Upper lobe of left lung (tissue), 4 donors: Measurements from ENCODE around the gene SLC1A7.

Experiments used
- EP300 ChIP-seq, 4 donors: sonication (generic); formaldehyde crosslinking; IDR thresholded peaks; one replicate each; pipeline ENCODE4 v1.5.1; 2017; ENCODE audit warnings: antibody characterized with exemption in 4 of 4, control low read depth in 2 of 4
- POLR2A ChIP-seq, 4 donors: fragments of 450-650 bp; IDR thresholded peaks; one replicate each; pipeline ENCODE4 v1.5.1; 2016 to 2017; ENCODE audit warnings: antibody characterized with exemption in 4 of 4, mild to moderate bottlenecking in 2 of 4
- TF ChIP-seq, protein P1 (sequence below), 6 experiments: fragments of 450-650 bp in 4 of 6; fragments of 200-600 bp in 2 of 6; sonication (generic) in 2 of 6; IDR thresholded peaks; one replicate each; pipeline ENCODE4 v1.5.1; 2016 to 2019; ENCODE audit warnings: antibody characterized with exemption in 6 of 6

DNA sequence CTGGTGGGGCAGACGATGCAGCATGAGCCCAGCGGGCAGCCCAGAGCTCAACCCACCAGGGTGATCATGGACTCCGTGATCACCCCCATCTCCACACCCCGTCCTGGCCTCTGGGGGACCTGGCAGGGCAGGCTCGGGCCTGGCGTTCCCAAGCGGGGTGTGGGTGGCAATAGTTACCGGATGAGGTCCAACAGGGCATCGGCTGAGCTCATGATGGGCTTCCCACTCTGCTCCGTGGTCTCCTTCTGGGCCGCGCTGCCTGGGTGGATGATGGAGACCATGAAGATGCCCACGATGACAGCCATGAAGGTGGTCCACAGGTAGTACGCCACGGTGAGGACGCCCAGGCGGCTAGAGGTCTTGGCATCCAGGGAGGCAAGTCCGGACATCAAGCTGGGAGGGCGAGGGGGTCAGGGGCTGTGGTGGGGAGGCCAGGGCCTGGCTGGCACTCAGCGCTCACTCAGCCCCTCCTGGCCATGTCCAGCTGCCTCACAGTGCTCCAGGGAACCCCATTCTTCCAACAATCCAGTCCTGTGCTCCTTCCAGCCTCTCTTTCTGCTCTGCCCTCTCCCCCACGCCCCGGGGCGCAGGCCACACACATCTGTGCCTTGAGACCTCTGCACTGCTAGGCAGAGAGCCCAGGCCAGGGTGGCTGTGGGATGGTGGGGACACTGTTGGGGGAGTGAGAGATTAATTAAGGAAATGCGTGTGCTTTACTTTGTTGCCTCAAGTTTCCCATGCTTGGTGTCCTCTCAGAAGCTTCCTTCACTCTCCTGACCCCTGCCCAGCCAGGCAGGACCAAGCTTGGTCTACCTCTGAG lies 27.6 kb downstream of the SLC1A7 start:
- TF ChIP-seq, protein P1, sequence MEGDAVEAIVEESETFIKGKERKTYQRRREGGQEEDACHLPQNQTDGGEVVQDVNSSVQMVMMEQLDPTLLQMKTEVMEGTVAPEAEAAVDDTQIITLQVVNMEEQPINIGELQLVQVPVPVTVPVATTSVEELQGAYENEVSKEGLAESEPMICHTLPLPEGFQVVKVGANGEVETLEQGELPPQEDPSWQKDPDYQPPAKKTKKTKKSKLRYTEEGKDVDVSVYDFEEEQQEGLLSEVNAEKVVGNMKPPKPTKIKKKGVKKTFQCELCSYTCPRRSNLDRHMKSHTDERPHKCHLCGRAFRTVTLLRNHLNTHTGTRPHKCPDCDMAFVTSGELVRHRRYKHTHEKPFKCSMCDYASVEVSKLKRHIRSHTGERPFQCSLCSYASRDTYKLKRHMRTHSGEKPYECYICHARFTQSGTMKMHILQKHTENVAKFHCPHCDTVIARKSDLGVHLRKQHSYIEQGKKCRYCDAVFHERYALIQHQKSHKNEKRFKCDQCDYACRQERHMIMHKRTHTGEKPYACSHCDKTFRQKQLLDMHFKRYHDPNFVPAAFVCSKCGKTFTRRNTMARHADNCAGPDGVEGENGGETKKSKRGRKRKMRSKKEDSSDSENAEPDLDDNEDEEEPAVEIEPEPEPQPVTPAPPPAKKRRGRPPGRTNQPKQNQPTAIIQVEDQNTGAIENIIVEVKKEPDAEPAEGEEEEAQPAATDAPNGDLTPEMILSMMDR (IDR thresholded peaks at IDR 0.05): no peak
- TF ChIP-seq EP300 (IDR thresholded peaks at IDR 0.05) (no peak), POLR2A (IDR thresholded peaks at IDR 0.05) (no peak)
